ENCODE results near the gene KCNJ6. TPM values are rescaled to one million over a fixed set of nuclear protein-coding genes. Genes with fewer than 3 reads are reported as not detected.

Gene KCNJ6
- total and polyA plus RNA-seq, 8 donors, result under 0.01 to 1.3 (median 0.29) TPM; not detected in 3

GRCh38 chr21:37869661-37870060 lies 46.6 kb downstream of the KCNJ6 start:
- Histone ChIP-seq H3K27me3 (no peaks in the 10 kb centered on the region), H3K4me3 (no peak overlapping the region), H3K9me3 (no peaks in the 10 kb centered on the region), H3K27ac (no peak overlapping the region), H3K36me3 (no peaks in the 10 kb centered on the region), H3K4me1 (no peaks in the 10 kb centered on the region)
- intact Hi-C loops (cut with DNase I; ENCODE audit: low total_unique reads), result no loop called here
- TF ChIP-seq, protein P1, sequence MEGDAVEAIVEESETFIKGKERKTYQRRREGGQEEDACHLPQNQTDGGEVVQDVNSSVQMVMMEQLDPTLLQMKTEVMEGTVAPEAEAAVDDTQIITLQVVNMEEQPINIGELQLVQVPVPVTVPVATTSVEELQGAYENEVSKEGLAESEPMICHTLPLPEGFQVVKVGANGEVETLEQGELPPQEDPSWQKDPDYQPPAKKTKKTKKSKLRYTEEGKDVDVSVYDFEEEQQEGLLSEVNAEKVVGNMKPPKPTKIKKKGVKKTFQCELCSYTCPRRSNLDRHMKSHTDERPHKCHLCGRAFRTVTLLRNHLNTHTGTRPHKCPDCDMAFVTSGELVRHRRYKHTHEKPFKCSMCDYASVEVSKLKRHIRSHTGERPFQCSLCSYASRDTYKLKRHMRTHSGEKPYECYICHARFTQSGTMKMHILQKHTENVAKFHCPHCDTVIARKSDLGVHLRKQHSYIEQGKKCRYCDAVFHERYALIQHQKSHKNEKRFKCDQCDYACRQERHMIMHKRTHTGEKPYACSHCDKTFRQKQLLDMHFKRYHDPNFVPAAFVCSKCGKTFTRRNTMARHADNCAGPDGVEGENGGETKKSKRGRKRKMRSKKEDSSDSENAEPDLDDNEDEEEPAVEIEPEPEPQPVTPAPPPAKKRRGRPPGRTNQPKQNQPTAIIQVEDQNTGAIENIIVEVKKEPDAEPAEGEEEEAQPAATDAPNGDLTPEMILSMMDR (IDR thresholded peaks at IDR 0.05), result no peak
- TF ChIP-seq EP300 (IDR thresholded peaks at IDR 0.05) (no peak), POLR2AphosphoS5 (IDR thresholded peaks at IDR 0.05) (no peak)
- no peak for DNase-seq

- intact Hi-C loops (cut with DNase I; ENCODE audit: low total_unique reads), result no loop called here
- no peaks in the 10 kb centered on the region for H3K27me3 ChIP-seq
- WGBS, 5 donors, result 68 to 84% (median 76%) methylated on average over 9 to 11 of the region's 11 CpGs
- TF ChIP-seq, protein P1 (IDR thresholded peaks at IDR 0.05), result no peak
- TF ChIP-seq POLR2AphosphoS5 (IDR thresholded peaks at IDR 0.05) (no peak), POLR2A (IDR thresholded peaks at IDR 0.05) (no peak), EP300 (IDR thresholded peaks at IDR 0.05) (no peak)
- H3K27ac ChIP-seq, result no peak overlapping the region
- no peaks in the 10 kb centered on the region for H3K4me1 ChIP-seq
- no peak overlapping the region for H3K4me3 ChIP-seq
- no peak for DNase-seq
- H3K9me3 ChIP-seq, result no peaks in the 10 kb centered on the region
- H3K36me3 ChIP-seq, result no peaks in the 10 kb centered on the region
These were observed 47.6 kb downstream of the KCNJ6 start for GRCh38 chr21:37868446-37869295.

- H3K9me3 ChIP-seq, result no peaks in the 10 kb centered on the region
- peak overlapping the region in 1 of 5 donors; percentile 30 for H3K27ac ChIP-seq
- peak in 1 of 2 donors; percentile 17 for DNase-seq
- no peaks in the 10 kb centered on the region for H3K27me3 ChIP-seq
- no peak overlapping the region for H3K4me3 ChIP-seq
- intact Hi-C loops (cut with DNase I; ENCODE audit: low total_unique reads), result no loop called here
- WGBS, 5 donors, result 79 to 92% (median 91%) methylated on average over 2 of the region's 2 CpGs
- H3K36me3 ChIP-seq, result no peaks in the 10 kb centered on the region
- H3K4me1 ChIP-seq, result peaks cover 0 to 8% (median 0%) of the 10 kb centered on the region in 4 donors
- TF ChIP-seq POLR2A (IDR thresholded peaks at IDR 0.05) (no peak), EP300 (IDR thresholded peaks at IDR 0.05) (no peak), POLR2AphosphoS5 (IDR thresholded peaks at IDR 0.05) (no peak)
- TF ChIP-seq, protein P1 (IDR thresholded peaks at IDR 0.05), result no peak
These were observed 50.2 kb downstream of the KCNJ6 start for GRCh38 chr21:37866027-37866426.

DNA sequence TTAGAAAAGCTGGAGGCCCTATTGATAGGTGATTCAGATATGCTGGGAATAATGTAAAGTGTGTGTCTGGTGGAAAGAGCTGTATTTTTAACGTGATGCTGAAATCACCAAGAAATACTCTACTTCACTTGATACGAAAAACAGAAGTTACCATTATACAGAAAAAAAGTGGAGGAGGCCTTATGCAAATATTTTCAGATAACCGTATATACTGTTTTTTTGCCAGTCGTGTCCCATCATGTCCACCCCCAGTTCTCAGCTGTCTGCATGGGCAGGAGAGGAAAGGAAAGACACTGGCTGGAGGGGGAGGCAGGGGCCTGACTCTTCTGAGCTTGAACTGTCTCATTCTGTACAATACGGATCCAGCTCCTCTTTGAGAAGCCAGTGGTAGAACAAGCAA lies 51.1 kb downstream of the KCNJ6 start:
- TF ChIP-seq POLR2AphosphoS5 (IDR thresholded peaks at IDR 0.05) (no peak), POLR2A (IDR thresholded peaks at IDR 0.05) (no peak), EP300 (IDR thresholded peaks at IDR 0.05) (no peak)
- TF ChIP-seq, protein P1 (IDR thresholded peaks at IDR 0.05), result no peak
- no peak for DNase-seq
- H3K36me3 ChIP-seq, result no peaks in the 10 kb centered on the region
- H3K27me3 ChIP-seq, result peaks cover 0 to 4% (median 0%) of the 10 kb centered on the region in 3 donors
- peaks cover 0 to 8% (median 0%) of the 10 kb centered on the region in 4 donors for H3K4me1 ChIP-seq
- H3K4me3 ChIP-seq, result no peak overlapping the region
- WGBS, 5 donors, result 68 to 79% (median 76%) methylated on average over 5 of the region's 5 CpGs
- intact Hi-C loops (cut with DNase I; ENCODE audit: low total_unique reads), result no loop called here
- no peaks in the 10 kb centered on the region for H3K9me3 ChIP-seq
- no peak overlapping the region for H3K27ac ChIP-seq
